PC-3 (cell line): Measurements from ENCODE around the gene DTD1. TPM values are rescaled to one million over a fixed set of nuclear protein-coding genes. Genes with fewer than 3 reads are reported as not detected.

Source experiments
- ATAC-seq: fragments of 200-7000 bp; cut with Tn5 transposase; 2 replicates; pipeline ENCODE4 v1.9.1; 2020; ENCODE audit warnings: mild to moderate bottlenecking, moderate library complexity
- BruUV-seq: library from RNA; stranded (reverse); fragments of 400-500 nt; replicated peaks from 2 replicates; lab custom pipeline; 2021; lab: Mats Ljungman, UMichigan
- CTCF ChIA-PET: fragments of 300-600 bp; sonication (Branson Sonifier 250); formaldehyde crosslinking; loops from one replicate; lab custom pipeline; 2022; ENCODE audit warnings: antibody characterized with exemption; lab: Charles Lee
- POLR2A ChIA-PET: fragments of 300-600 bp; sonication (Branson Sonifier 250); formaldehyde crosslinking; loops from one replicate; lab custom pipeline; 2022; ENCODE audit warnings: antibody characterized with exemption; ENCODE audit not compliant: unreplicated experiment; lab: Charles Lee
- DNase-seq: peaks from one replicate; pipeline ENCODE4 v3.0.0-alpha.2; 2015
- H2AFZ ChIP-seq: fragments of 300-600 bp; sonication (generic); 2 replicates; pipeline ENCODE4 v1.6.0; 2016; ENCODE audit warnings: antibody characterized with exemption, low read length
- H3F3A ChIP-seq: fragments of 300-600 bp; sonication (generic); one replicate; pipeline ENCODE4 v1.6.0; 2017; ENCODE audit warnings: antibody characterized with exemption, low read length, control low read depth, mild to moderate bottlenecking; ENCODE audit not compliant: unreplicated experiment
- H3K27ac ChIP-seq: fragments of 300-600 bp; sonication (generic); 2 replicates; pipeline ENCODE4 v1.5.1; 2016; ENCODE audit warnings: mild to moderate bottlenecking, low read length
- H3K27me3 ChIP-seq: fragments of 300-600 bp; sonication (generic); 2 replicates; pipeline ENCODE4 v1.6.1; 2016; ENCODE audit warnings: low read length, mixed read lengths
- H3K36me3 ChIP-seq: fragments of 300-600 bp; sonication (generic); 2 replicates; pipeline ENCODE4 v1.6.1; 2016; ENCODE audit warnings: low read depth, mixed run types, low read length, mixed read lengths
- H3K4me1 ChIP-seq: fragments of 300-600 bp; sonication (generic); 2 replicates; pipeline ENCODE4 v1.5.1; 2016; ENCODE audit warnings: low read length; ENCODE audit not compliant: insufficient read depth
- H3K4me2 ChIP-seq: fragments of 300-600 bp; sonication (generic); 2 replicates; pipeline ENCODE4 v1.6.0; 2016; ENCODE audit warnings: low read length
- H3K4me3 ChIP-seq: fragments of 300-600 bp; sonication (generic); 2 replicates; pipeline ENCODE4 v1.5.1; 2016; ENCODE audit warnings: mild to moderate bottlenecking, low read length, mixed read lengths
- H3K79me2 ChIP-seq: fragments of 300-600 bp; sonication (generic); 2 replicates; pipeline ENCODE4 v1.6.1; 2017; ENCODE audit warnings: low read length, mixed read lengths
- H3K9ac ChIP-seq: fragments of 300-600 bp; sonication (generic); 2 replicates; pipeline ENCODE4 v1.6.0; 2016; ENCODE audit warnings: mild to moderate bottlenecking, low read length
- H3K9me2 ChIP-seq: fragments of 300-600 bp; sonication (generic); replicated peaks from 2 replicates; pipeline ENCODE4 v1.6.1; 2016; ENCODE audit warnings: mixed run types, low read length, mixed read lengths
- H3K9me3 ChIP-seq: fragments of 300-600 bp; sonication (generic); 2 replicates; pipeline ENCODE4 v1.6.1; 2016; ENCODE audit warnings: low read length, mixed read lengths
- H4K20me1 ChIP-seq: fragments of 300-600 bp; sonication (generic); 2 replicates; pipeline ENCODE4 v1.6.1; 2016; ENCODE audit warnings: low read length, mixed read lengths
- CTCF ChIP-seq: fragments of 300-600 bp; sonication (generic); conservative IDR thresholded peaks from 2 replicates; pipeline ENCODE4 v1.5.1; 2017; ENCODE audit warnings: antibody characterized with exemption, low read depth, mild to moderate bottlenecking, low read length
- EZH2 ChIP-seq: fragments of 300-600 bp; sonication (generic); IDR thresholded peaks from one replicate; pipeline ENCODE4 v1.6.1; 2017; ENCODE audit warnings: antibody characterized with exemption, mild to moderate bottlenecking, low read length; ENCODE audit not compliant: unreplicated experiment
- EZH2phosphoT487 ChIP-seq: fragments of 300-600 bp; sonication (generic); IDR thresholded peaks from 2 replicates; pipeline ENCODE4 v1.6.1; 2018; ENCODE audit warnings: mild to moderate bottlenecking, antibody characterized with exemption, low read length, borderline replicate concordance
- intact Hi-C: fragments of 100-400 bp; cut with micrococcal nuclease; formaldehyde crosslinking; loops from 2 replicates; pipeline ENCODE4 v1.9.0; 2023
- total RNA-seq: library from RNA; depleted of rRNA; stranded (reverse); fragments of >200 nt; gene quantifications from 2 replicates; pipeline ENCODE4 v1.2.3, GENCODE V29; 2014

The DTD1 gene
- total RNA-seq, 1 experiment from 2014 or later = 124 TPM

GRCh38 chr20:18775633-18776032, 187.8 kb downstream of the DTD1 start:
- intact Hi-C loops = no loop called here
- Histone ChIP-seq H3K36me3 (no peaks in the 10 kb centered on the region), H3K9ac (no peak overlapping the region), H3K9me2 (no peaks in the 10 kb centered on the region), H3K4me3 (no peak overlapping the region), H3K79me2 (no peaks in the 10 kb centered on the region), H3K4me1 (peaks cover 6% of the 10 kb centered on the region), H4K20me1 (no peaks in the 10 kb centered on the region), H2AFZ (no peak overlapping the region), H3K27me3 (no peaks in the 10 kb centered on the region), H3K4me2 (no peak overlapping the region), H3F3A (no peaks in the 10 kb centered on the region), H3K27ac (no peak overlapping the region), H3K9me3 (no peaks in the 10 kb centered on the region)
- ATAC-seq (no peak), DNase-seq (no peak)
- POLR2A ChIA-PET = no interaction called here
- BruUV-seq = no TSS peak
- TF ChIP-seq EZH2 (no peak), CTCF (no peak), EZH2phosphoT487 (no peak)
- CTCF ChIA-PET = no interaction called here

GRCh38 chr20:18778690-18779392, 191.0 kb downstream of the DTD1 start:
- Histone ChIP-seq H3K9ac (no peak overlapping the region), H3K9me3 (no peaks in the 10 kb centered on the region), H4K20me1 (no peaks in the 10 kb centered on the region), H3K9me2 (no peaks in the 10 kb centered on the region), H3K4me3 (no peak overlapping the region), H3K27ac (no peak overlapping the region), H3K4me1 (peaks cover under 1% of the 10 kb centered on the region), H3K36me3 (no peaks in the 10 kb centered on the region), H3F3A (no peaks in the 10 kb centered on the region), H3K4me2 (no peak overlapping the region), H3K27me3 (peaks cover 23% of the 10 kb centered on the region), H2AFZ (no peak overlapping the region), H3K79me2 (no peaks in the 10 kb centered on the region)
- DNase-seq (peak; percentile 53), ATAC-seq (peak; percentile 48; the same call in 1 of the 2 replicates)
- intact Hi-C loops = no loop called here
- TF ChIP-seq CTCF (peak; percentile 55), EZH2 (no peak)
- ChIA-PET CTCF (no interaction called here), POLR2A (no interaction called here)
- no TSS peak for BruUV-seq

GRCh38 chr20:18780385-18781130, 192.7 kb downstream of the DTD1 start:
- intact Hi-C loops = no loop called here
- Histone ChIP-seq H3K27me3 (peaks cover 40% of the 10 kb centered on the region), H3K9ac (no peak overlapping the region), H3K4me2 (no peak overlapping the region), H3K9me3 (no peaks in the 10 kb centered on the region), H3K36me3 (no peaks in the 10 kb centered on the region), H3K9me2 (0 out of 2 replicates have a peak, but pooled peaks cover 4% of the 10 kb centered on the region), H3K4me3 (no peak overlapping the region), H3K27ac (no peak overlapping the region), H3K79me2 (no peaks in the 10 kb centered on the region), H2AFZ (no peak overlapping the region), H3F3A (no peaks in the 10 kb centered on the region), H4K20me1 (no peaks in the 10 kb centered on the region), H3K4me1 (no peaks in the 10 kb centered on the region)
- no TSS peak for BruUV-seq
- DNase-seq = no peak
- POLR2A ChIA-PET = no interaction called here
- ATAC-seq = no peak
- CTCF ChIA-PET = no interaction called here
- TF ChIP-seq EZH2phosphoT487 = no peak
- no peak for TF ChIP-seq EZH2
- no peak for TF ChIP-seq CTCF
